Activated T-cell treated with anti-CD3 and anti-CD28 coated beads for 1 hour (primary cell): ENCODE data around the gene CAMK1G.

Experiments used
- DNase-seq: peaks from one replicate; pipeline ENCODE4 v3.0.0-alpha.2; 2020; ENCODE audit warnings: low read depth

The CAMK1G gene

GRCh38 chr1:209620487-209620884, 37.0 kb downstream of the CAMK1G start:
- DNase-seq = no peak

DNA sequence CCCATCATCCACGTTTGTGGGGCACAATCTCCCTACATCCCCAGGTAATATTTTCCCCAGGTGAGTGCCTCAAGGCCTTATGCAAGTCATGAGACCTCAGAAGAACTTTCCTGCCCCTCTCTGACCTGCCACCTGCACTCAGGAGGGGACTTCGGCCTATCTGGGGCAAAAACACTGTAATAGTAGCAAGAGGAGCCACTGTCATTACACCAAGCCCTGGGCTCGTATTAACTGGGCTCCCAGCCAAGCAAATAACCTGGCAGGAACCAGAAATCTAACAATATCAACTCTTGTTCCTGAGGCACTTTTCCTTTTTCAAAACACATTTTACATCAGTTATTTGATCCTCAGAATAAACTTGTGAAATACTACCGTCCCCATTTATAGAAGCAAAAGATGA, 37.8 kb downstream of the CAMK1G start:
- no peak for DNase-seq

DNA sequence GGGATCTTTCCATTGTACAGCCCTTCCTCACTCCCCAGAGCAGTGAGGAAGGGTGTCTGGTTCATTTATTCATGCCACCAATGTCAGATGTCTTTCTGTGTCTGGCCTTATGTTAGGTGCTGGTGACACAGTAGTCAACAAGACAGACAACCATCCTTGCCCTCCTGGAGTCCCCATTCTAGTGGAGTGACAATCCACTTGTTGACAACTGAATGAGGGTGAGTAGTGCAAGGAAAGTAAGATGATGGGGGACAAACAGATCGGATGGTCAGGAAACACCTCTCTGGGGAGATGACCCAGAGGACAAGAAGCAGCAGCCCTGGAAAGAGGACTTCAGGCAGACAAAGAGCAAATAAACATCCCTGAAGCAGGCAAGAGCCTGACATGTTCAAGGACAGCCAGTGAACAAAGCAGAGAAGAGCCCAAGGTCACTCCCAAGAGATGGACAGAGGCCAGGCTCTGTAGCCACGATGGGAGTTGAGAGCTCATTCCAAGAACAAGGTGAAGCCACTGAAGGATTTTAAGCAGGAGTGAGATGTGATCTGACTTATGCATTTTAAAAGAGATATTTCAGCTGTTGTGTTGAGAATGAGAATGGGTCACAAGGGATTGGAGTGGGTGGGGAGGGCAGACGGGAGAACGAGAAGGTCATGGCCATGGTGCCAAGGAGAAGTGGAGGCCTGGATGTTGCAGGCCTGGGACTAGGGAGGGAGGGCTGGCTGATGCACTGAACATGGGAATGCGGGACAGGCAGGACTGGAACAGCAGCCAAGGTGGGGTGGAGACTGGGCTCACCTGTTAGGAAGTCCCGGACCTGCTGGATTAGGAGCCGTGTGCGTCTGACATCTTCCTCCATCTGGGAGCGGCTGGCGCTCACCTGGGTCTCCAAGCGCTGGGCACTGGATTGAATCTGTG, 38.5 kb downstream of the CAMK1G start:
- DNase-seq = no peak

DNA sequence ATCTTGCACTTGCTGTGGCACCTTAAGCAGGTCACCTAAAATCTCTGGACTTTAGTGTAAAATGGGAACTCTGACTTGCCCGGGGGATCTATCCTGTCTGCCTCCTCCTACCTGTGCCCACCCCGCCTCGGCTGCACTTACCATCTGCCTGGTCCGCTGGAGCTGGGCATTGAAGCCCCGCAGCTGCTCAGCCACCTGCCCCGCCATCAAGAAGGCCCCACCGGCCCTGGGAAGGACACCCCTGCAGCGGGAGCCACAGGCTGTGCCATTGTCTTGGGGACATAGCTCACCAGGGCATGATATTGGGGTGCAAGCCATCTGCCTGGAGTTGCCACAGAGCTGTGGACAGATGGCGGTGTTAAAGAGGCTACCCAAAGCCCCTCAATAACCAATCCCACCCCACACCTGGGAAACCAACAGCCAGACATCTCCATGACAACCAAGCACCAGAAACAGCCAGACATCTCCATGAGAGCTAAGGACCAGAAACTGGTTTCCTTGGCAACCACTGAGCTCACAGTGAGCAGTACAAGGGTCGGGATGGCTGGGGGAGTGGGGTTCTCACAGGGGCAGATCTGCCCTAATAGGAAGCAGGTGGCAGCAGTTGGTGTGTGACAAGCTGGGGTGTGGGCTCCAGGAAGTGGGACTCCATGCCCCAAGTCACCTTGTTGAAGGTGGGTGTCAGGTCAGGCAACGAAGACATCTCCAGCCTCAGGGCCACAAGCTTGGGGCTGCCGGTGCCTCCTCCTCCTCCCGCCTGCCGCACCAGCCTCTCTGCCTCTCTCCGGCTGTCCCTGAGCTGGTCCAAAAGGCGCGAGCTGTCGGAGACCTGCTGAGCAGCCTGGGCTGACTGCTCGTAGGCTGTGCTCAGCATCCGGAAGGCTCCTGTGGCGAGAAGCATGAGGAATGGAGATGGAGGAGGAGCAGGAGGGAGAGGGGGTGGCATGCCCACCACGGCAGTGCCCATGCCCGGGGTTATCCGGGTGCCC, 39.6 kb downstream of the CAMK1G start:
- no peak for DNase-seq

- DNase-seq = no peak
These were observed 41.3 kb downstream of the CAMK1G start for GRCh38 chr1:209624558-209625549.

DNA sequence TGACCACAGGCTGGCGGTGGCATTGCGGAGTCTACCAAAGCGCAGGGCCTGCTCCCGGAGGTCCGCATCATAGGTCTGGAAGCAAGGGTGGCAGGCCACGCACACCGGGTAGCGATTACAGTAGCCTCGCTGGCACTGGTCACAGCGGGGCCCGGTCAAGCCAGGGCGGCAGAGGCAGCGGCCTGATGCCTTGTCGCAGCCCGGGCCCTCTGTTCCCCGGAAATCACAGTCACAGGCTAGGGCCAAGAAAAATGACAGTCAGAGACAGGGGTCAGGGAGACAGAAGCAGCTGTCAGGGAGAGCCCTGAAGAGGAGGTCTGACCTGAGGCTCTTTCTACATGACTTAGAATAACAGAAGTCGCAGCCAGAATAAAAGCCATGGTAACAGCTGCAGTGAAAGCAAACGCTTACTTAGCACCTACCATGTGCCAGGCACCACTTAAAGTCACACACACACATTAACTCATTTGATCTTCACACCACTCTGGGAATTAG, 42.3 kb downstream of the CAMK1G start:
- no peak for DNase-seq

GRCh38 chr1:209626346-209627026, 43.0 kb downstream of the CAMK1G start:
- DNase-seq = no peak

DNA sequence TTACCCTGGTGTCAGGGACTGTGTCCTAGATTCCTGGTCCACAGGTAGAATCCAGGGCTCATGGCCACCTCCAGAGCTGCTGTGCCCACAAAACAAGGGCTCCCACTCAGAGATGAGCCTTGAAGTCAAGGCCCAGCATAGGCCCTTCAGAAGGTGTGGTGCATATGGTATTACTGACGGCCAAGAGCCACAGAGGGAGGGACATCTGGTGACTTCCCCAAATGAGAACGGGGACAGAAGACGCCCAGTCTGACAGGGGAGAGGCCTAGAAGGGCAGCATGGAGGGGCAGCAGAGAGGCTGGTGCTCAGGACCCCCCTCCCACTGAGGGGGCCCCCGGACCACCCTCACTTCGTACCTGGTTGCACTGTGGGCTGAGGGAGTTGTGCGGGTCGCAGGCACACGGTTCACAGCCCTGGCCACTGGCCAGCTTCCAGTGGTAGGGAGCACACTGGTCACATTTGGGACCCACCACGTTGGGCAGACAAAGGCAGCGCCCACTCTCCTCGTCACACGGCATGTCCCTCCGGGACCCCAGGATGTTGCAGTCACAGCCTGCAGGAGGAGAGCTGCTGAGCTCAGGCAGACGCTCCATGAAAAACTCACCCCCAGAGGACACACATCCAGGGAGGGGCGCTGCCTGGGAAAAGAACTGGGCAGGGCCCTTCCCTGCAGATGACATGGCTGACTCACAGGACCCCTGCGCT, 43.7 kb downstream of the CAMK1G start:
- no peak for DNase-seq

- peak; percentile 70 for DNase-seq
These were observed 44.2 kb downstream of the CAMK1G start for GRCh38 chr1:209627732-209628196.

- DNase-seq = no peak
These were observed 45.2 kb downstream of the CAMK1G start for GRCh38 chr1:209628618-209629299.

DNA sequence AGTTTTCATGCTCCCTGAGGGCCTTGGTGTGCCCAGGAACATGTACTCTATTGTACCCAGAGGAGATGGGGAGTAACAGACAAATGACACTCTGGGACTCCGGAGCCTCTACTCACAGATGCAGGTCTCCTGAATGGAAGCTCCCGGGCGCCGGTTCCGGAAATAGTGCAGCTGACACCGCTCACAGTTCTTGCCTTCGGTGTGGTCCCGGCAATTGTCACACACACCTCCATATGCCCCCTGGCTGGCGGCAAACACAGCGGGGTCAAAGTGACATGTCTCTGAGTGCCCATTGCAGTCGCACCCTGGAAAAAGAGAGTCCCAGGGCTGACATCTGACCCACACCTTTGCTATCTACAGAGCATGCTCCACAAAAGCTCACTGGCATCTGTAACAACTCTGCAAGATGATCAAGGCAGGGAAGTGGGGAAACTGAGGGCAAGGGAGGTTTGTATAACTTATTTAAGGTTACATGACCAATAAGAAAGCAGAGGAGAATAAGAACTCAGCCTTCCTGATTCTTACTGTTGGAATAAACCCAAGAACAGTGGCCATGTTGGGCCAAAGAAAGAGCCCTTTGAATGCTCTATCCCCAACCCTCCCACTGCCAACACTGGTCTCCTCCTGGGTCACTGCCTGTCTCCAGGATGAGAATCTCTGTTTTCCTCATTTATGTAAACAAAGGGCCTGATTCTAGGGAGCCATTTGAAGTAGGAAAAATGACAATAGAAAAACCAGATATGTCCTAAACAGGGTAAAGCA, 46.3 kb downstream of the CAMK1G start:
- no peak for DNase-seq

DNA sequence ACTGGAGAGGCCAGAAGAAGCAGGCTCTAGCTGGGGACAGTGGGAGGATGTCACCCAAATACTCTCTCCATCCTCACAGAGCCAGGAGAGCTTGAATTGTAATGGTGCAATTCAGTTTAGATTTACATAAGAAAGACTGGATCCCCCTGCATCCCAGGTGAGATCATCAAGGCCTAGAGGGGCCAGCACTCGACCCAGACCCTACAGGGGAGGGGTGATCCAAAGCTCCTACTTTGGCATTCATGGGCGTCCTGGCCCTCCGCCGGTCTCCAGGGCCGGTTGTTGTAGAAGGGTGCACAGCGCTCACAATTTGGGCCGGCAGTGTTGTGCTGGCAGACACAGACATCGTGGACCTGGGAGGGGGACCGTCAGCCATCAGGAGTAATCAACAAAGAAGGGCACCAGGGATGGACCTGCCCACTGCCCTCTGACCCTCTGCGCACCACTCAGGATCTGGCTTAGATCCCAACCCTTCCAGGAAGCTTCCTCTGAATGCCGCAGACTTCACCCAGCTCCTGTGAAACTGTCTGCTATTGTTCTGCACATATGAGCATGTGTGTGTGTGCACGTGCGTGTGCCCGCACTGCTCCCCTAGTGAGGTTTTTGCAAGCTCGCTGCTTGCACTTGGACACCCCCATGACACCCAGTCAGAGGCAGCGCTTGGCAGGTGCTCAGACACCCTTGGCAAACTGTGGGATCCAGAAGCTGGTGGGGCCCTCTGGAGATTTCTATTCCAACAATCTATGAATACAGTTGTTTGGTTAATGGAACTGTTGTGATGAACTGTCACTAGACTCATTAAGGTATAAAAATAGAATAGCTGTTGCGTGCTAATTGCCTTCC, 47.1 kb downstream of the CAMK1G start:
- no peak for DNase-seq

- no peak for DNase-seq
These were observed 50.0 kb downstream of the CAMK1G start for GRCh38 chr1:209633335-209633997.

GRCh38 chr1:209634005-209634737, 50.7 kb downstream of the CAMK1G start:
- DNase-seq = no peak

DNA sequence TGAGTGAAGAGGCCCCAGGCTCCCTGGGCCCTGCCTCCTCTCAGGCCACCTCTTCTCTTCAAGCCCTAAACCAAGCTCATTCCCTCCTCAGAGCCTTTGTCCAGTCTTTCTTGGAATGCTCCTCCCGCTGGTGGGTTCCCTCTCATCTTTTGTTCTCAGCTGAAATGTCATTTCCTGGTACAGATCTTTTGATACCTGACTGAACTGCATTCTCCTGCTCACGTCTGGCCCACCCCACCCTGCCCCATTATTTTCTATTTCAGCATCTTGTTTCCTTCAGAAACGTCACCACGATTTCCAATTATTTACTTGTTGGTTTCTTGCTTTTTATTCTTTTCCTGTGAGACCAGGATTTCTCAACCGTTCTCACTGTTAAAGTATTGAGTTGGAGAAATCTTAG, 52.3 kb downstream of the CAMK1G start:
- DNase-seq = no peak

DNA sequence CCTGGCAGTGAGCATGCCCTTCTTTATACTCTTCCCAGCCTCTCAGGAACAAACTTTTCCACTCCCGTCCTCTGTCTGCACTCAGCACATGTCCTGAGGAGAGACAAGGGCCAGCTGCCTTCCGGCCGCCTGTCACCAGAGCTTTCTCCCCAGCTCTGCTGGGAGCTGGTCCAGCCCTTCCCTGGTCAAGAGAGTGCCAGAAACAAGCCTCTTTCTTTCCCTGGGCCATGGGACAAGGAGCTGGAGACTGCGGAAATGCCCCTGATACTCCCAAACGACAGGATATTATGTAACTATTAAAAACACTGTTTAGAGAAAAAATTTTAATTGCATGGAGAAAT, 58.3 kb downstream of the CAMK1G start:
- no peak for DNase-seq

- no peak for DNase-seq
These were observed 59.3 kb downstream of the CAMK1G start for GRCh38 chr1:209642816-209643215.
